HG03097 (cell line): ENCODE data around the gene MBOAT1.

Source experiments
- ATAC-seq: cut with Tn5 transposase; IDR thresholded peaks from one replicate; pipeline ENCODE4 v1.9.1; 2021; ENCODE audit not compliant: unreplicated experiment, low FRiP score

MBOAT1 gene

GRCh38 chr6:20058121-20058905, 154.0 kb downstream of the MBOAT1 start:
- no peak for ATAC-seq

DNA sequence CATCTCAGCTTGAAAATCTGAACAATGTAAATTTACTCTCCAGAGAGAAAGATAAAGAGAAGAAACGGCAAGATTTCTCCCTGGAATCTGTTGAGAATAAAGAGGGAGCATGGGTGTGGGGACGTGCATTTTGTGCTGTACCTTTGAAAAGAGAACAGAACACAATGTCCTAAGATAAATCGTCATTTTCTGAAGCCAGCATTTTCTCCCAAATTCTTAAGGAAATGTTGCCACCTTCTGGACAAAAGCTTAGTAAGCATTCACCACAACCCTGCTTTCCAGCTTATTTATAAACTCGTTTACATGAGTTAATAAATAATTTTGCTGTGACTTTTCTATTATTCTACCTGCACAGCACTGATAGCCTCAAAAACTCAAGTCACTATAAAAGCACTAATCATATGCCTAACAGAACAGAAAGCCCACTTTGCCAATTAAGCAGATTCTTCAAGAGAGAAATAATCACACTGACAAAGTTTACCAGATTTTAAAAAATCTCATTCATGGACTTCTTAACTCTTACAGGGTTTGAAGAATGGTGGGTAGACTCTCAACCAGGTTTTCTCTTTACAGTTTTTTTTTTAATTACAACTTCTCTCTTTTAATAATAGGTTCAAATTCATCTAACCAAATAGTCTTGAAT, 155.8 kb downstream of the MBOAT1 start:
- peak; percentile 66 for ATAC-seq

DNA sequence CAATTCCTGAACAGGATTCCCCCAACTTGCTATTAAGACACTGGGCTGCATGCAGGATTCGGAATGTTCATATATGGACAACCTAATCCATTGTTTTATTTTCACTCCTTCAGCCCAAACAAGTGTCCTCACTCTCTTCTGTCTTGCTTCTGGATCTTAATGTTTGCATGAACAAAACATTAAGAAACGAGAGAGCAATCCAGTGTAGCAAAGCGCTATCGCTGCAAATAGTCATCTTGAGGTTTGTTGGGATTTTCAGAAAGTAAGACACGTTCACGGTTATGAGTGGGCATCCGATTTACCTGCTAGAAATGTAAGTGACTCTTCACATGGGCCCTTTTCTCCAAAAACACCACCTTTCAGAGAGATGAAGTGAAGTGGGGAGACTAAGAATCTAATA, 156.4 kb downstream of the MBOAT1 start:
- no peak for ATAC-seq
